HUES48 (cell line): ENCODE results near the gene UCP2.
"Not testable (repeated sequence)": the region's sequence is repeated elsewhere in the genome, so short reads cannot be mapped to it uniquely, and the experiment has no call there.

Source experiments
- H3K27ac ChIP-seq: one replicate; pipeline ENCODE4 v1.7.0; 2013; ENCODE audit warnings: low read depth, low read length, inconsistent platforms
- H3K27me3 ChIP-seq: 2 replicates; pipeline ENCODE4 v1.6.1; 2013; ENCODE audit warnings: mild to moderate bottlenecking, low read length; ENCODE audit not compliant: control insufficient read depth, insufficient read depth
- H3K36me3 ChIP-seq: 2 replicates; pipeline ENCODE4 v1.6.1; 2013; ENCODE audit warnings: low read length; ENCODE audit not compliant: control insufficient read depth, insufficient read depth
- H3K4me1 ChIP-seq: 2 replicates; pipeline ENCODE4 v1.6.1; 2013; ENCODE audit warnings: mild to moderate bottlenecking, low read length; ENCODE audit not compliant: control insufficient read depth, insufficient read depth
- H3K4me3 ChIP-seq: 2 replicates; pipeline ENCODE4 v1.5.1; 2013; ENCODE audit warnings: mild to moderate bottlenecking, low read depth, low read length
- H3K9ac ChIP-seq: 2 replicates; pipeline ENCODE4 v1.6.1; 2013; ENCODE audit warnings: mild to moderate bottlenecking, low read depth, low read length, moderate library complexity
- H3K9me3 ChIP-seq: 2 replicates; pipeline ENCODE4 v1.6.1; 2013; ENCODE audit warnings: low read length; ENCODE audit not compliant: control insufficient read depth, insufficient read depth

Gene UCP2

GRCh38 chr11:73988227-73988626 is 5.6 kb upstream of the UCP2 start:
- H3K36me3 ChIP-seq = no peaks in the 10 kb centered on the region
- H3K27ac ChIP-seq = no peak overlapping the region
- no peaks in the 10 kb centered on the region; the same call in 1 of the 2 replicates for H3K4me1 ChIP-seq
- H3K9ac ChIP-seq = no peak overlapping the region
- H3K9me3 ChIP-seq = no peaks in the 10 kb centered on the region
- no peak overlapping the region for H3K4me3 ChIP-seq
- H3K27me3 ChIP-seq = no peaks in the 10 kb centered on the region

DNA sequence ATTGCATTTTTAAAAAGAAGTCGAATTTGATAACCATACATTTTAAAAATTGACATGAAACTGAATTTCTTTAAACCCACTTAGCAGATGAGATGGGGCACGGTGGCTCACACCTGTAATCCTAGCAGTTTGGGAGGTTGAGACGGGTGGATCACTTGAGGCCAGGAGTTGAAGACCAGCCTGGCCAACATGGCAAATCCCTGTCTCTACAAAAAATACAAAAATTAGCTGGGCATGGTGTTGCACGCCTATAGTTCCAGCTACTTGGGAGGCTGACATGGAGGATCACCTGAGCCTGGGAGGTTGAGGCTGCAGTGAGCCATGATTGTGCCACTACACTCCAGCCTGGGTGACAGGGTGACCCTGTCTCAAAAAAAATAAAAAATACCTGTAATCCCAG is 3.0 kb upstream of the UCP2 start:
- not testable (repeated sequence) for H3K9ac ChIP-seq, H3K27me3 ChIP-seq, H3K4me3 ChIP-seq, H3K27ac ChIP-seq, H3K36me3 ChIP-seq, H3K4me1 ChIP-seq, H3K9me3 ChIP-seq

- no peaks in the 10 kb centered on the region for H3K9me3 ChIP-seq
- H3K9ac ChIP-seq = 0 out of 2 replicates have a peak overlapping the region, but pooled peaks have one; percentile 6
- peak overlapping the region; percentile 91 for H3K27ac ChIP-seq
- H3K27me3 ChIP-seq = no peaks in the 10 kb centered on the region
- peaks cover 13% of the 10 kb centered on the region for H3K4me1 ChIP-seq
- H3K36me3 ChIP-seq = peaks cover 24% of the 10 kb centered on the region
- peak overlapping the region; percentile 84; the same call in 1 of the 2 replicates for H3K4me3 ChIP-seq
Measured at GRCh38 chr11:73983741-73984538, 1.3 kb upstream of the UCP2 start.

- no peaks in the 10 kb centered on the region for H3K27me3 ChIP-seq
- H3K9ac ChIP-seq = peak overlapping the region; percentile 58
- H3K27ac ChIP-seq = peak overlapping the region; percentile 91
- peak overlapping the region; percentile 84 for H3K4me3 ChIP-seq
- peaks cover 32% of the 10 kb centered on the region for H3K36me3 ChIP-seq
- H3K4me1 ChIP-seq = peaks cover 13% of the 10 kb centered on the region
- no peaks in the 10 kb centered on the region for H3K9me3 ChIP-seq
Measured at GRCh38 chr11:73982990-73983740, 522 bp upstream of the UCP2 start.

- Histone ChIP-seq H3K9me3 (no peaks in the 10 kb centered on the region), H3K27me3 (no peaks in the 10 kb centered on the region), H3K4me3 (peak overlapping the region; percentile 84), H3K4me1 (peaks cover 13% of the 10 kb centered on the region), H3K9ac (no peak overlapping the region), H3K27ac (no peak overlapping the region), H3K36me3 (peaks cover 51% of the 10 kb centered on the region)
Measured at GRCh38 chr11:73981051-73981805, 1.4 kb downstream of the UCP2 start.

DNA sequence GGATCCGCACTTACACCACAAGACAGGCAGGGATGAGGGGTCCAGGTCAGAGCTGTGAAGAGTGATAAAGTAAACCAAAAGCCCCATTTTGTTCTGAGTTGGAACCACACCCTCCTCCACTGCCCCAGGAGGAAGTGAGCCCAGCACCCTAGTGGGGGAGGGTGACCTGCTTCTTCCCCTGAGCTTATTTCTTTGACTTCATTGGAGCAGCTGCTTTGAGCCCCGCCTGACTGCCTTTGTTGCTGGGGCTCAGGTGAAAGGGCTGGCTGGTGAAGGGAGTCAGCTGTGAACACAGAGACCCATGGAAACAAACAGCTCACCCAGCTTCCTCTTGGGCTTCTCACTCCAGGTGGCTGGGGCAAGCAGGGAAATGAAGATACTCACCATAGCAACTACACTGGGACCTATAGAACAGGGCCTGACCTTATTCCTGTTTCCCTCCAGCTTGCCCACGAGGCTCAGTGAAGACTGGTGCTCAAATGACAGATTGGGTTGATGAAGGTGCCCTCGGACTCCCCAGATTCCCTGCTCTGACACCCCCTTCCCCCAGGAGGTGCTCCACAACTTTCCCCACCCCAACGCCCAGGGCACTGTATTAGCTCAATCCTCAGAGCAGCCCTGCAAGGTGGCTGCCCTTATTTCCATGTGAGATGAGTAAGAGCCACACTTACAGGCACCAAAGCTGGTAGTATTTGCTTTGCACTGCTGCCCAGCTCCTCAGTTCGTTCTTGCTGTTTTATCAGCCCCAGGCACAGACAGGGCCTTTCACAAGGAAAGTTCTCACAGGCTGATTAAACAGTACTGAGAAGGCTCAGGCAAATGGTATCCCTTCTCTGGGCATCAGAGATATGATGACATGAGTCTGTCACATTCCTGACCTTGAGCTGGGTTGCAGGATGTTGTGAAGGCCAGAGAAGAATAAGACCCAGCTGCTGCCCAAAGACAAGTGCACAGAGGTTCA is 2.4 kb downstream of the UCP2 start:
- H3K27ac ChIP-seq = no peak overlapping the region
- H3K4me1 ChIP-seq = peaks cover 13% of the 10 kb centered on the region
- H3K36me3 ChIP-seq = peaks cover 60% of the 10 kb centered on the region

GRCh38 chr11:73978576-73979086 is 4.0 kb downstream of the UCP2 start:
- Histone ChIP-seq H3K4me1 (peaks cover 13% of the 10 kb centered on the region), H3K9me3 (no peaks in the 10 kb centered on the region), H3K27ac (no peak overlapping the region), H3K36me3 (peaks cover 77% of the 10 kb centered on the region), H3K27me3 (no peaks in the 10 kb centered on the region), H3K4me3 (no peak overlapping the region), H3K9ac (no peak overlapping the region)

More for the DNA sequence above, 2.4 kb downstream of the UCP2 start:
- Histone ChIP-seq H3K4me3 (no peak overlapping the region), H3K27me3 (no peaks in the 10 kb centered on the region), H3K9me3 (no peaks in the 10 kb centered on the region), H3K9ac (no peak overlapping the region)

- no peak overlapping the region for H3K9ac ChIP-seq
- no peaks in the 10 kb centered on the region for H3K9me3 ChIP-seq
- peaks cover 77% of the 10 kb centered on the region for H3K36me3 ChIP-seq
- H3K4me1 ChIP-seq = peaks cover 13% of the 10 kb centered on the region
- H3K27me3 ChIP-seq = no peaks in the 10 kb centered on the region
- no peak overlapping the region for H3K27ac ChIP-seq
- H3K4me3 ChIP-seq = no peak overlapping the region
Measured at GRCh38 chr11:73977856-73978519, 4.7 kb downstream of the UCP2 start.

- Histone ChIP-seq H3K4me1 (peaks cover 13% of the 10 kb centered on the region), H3K9ac (no peak overlapping the region), H3K27me3 (no peaks in the 10 kb centered on the region), H3K27ac (no peak overlapping the region), H3K4me3 (no peak overlapping the region), H3K9me3 (no peaks in the 10 kb centered on the region), H3K36me3 (peaks cover 77% of the 10 kb centered on the region)
Measured at GRCh38 chr11:73976451-73977151, 6.0 kb downstream of the UCP2 start.
